Natural killer cell (primary cell): Measurements from ENCODE around the gene CKM. TPM values are rescaled to one million over a fixed set of nuclear protein-coding genes. Genes with fewer than 3 reads are reported as not detected.
A peak's percentile ranks its signal among the peaks of the same experiment; 100 is the strongest.

Experiments
- ATAC-seq, 3 donors: fragments of 150-1000 bp in 2 of 3; fragments of 200-7000 bp in 1 of 3; cut with Tn5 transposase; 1 replicate in 1 of 3; 2 replicates in 2 of 3; pipeline ENCODE4 v1.10.0; 2021; ENCODE audit warnings: mild to moderate bottlenecking in 2 of 3, moderate library complexity in 2 of 3
- DNase-seq, 2 donors: peaks; one replicate each; pipeline versions ENCODE4 v3.0.0 to v3.0.0-alpha.2; 2013 to 2021; ENCODE audit warnings: mixed read lengths in 1 of 2
- H3K27ac ChIP-seq: one replicate; pipeline ENCODE4 v1.5.1; 2013; ENCODE audit warnings: mild to moderate bottlenecking, low read length
- H3K27me3 ChIP-seq: one replicate; pipeline ENCODE4 v1.6.1; 2013; ENCODE audit warnings: low read length; ENCODE audit not compliant: control insufficient read depth, insufficient read depth
- H3K36me3 ChIP-seq: one replicate; pipeline ENCODE4 v1.6.1; 2013; ENCODE audit warnings: low read length; ENCODE audit not compliant: control insufficient read depth, insufficient read depth
- H3K4me1 ChIP-seq: one replicate; pipeline ENCODE4 v1.6.1; 2013; ENCODE audit warnings: low read length; ENCODE audit not compliant: control insufficient read depth, insufficient read depth
- H3K4me3 ChIP-seq: one replicate; pipeline ENCODE4 v1.5.1; 2013; ENCODE audit warnings: low read length
- H3K9me3 ChIP-seq: one replicate; pipeline ENCODE4 v1.6.1; 2013; ENCODE audit warnings: low read length; ENCODE audit not compliant: control insufficient read depth, insufficient read depth
- H3K27ac Mint-ChIP-seq, 2 donors: one replicate each; pipeline ENCODE4 v1.8.0; 2022; ENCODE audit warnings: mild to moderate bottlenecking in 2 of 2, mixed read lengths in 2 of 2, moderate library complexity in 1 of 2
- H3K27me3 Mint-ChIP-seq, 2 donors: one replicate each; pipeline ENCODE4 v1.8.0; 2022; ENCODE audit warnings: low read depth in 2 of 2, mixed read lengths in 2 of 2
- H3K36me3 Mint-ChIP-seq: one replicate; pipeline ENCODE4 v1.8.0; 2022; ENCODE audit warnings: mixed read lengths
- H3K4me1 Mint-ChIP-seq, 2 donors: one replicate each; pipeline ENCODE4 v1.8.0; 2022; ENCODE audit warnings: mixed read lengths in 2 of 2
- H3K4me3 Mint-ChIP-seq: one replicate; pipeline ENCODE4 v1.8.0; 2022; ENCODE audit warnings: mild to moderate bottlenecking, moderate library complexity, mixed read lengths
- H3K9me3 Mint-ChIP-seq, 2 donors: one replicate each; pipeline ENCODE4 v1.8.0; 2022; ENCODE audit warnings: mixed read lengths in 2 of 2
- CTCF ChIP-seq: fragments of 200-600 bp; IDR thresholded peaks from one replicate; pipeline ENCODE4 v1.8.0; 2022; ENCODE audit warnings: antibody characterized with exemption
- WGBS: methylation state at CpG from one replicate; pipeline ENCODE4 v1.1.7; 2013; ENCODE audit warnings: missing lambda C conversion rate; ENCODE audit not compliant: insufficient coverage; 5-methylcytosine and 5-hydroxymethylcytosine counted together
- intact Hi-C: fragments of 100-400 bp; cut with micrococcal nuclease; formaldehyde crosslinking; loops from one replicate; pipeline ENCODE4 v1.14.2; 2022
- total RNA-seq, 4 donors: library from RNA; stranded (reverse); fragments of 120-200 nt in 1 of 4; gene quantifications; one replicate each; pipeline versions ENCODE4 v1.2.3 to v1.2.4, GENCODE V29; 2013 to 2022

CKM gene
- total RNA-seq, 3 donors from 2014 or later (not counting 1 experiment from before 2014, with no cell fraction given): not detected

- Histone ChIP-seq H3K27me3 (no peaks in the 10 kb centered on the region), H3K4me3 (no peak overlapping the region), H3K9me3 (no peaks in the 10 kb centered on the region), H3K36me3 (peaks cover 8% of the 10 kb centered on the region), H3K27ac (no peak overlapping the region), H3K4me1 (peaks cover 5% of the 10 kb centered on the region)
- no peaks in the 10 kb centered on the region for H3K27me3 Mint-ChIP-seq
- no peak for DNase-seq
- no peaks in the 10 kb centered on the region for H3K36me3 Mint-ChIP-seq
- H3K4me3 Mint-ChIP-seq: no peak overlapping the region
- peaks cover 0 to 6% of the 10 kb centered on the region in 2 donors for H3K4me1 Mint-ChIP-seq
- no peak overlapping the region for H3K27ac Mint-ChIP-seq
- 96% methylated on average over 12 of the region's 12 CpGs for WGBS
- intact Hi-C loops: no loop called here
- TF ChIP-seq CTCF: no peak
- ATAC-seq: no peak
- no peaks in the 10 kb centered on the region for H3K9me3 Mint-ChIP-seq
Measured at GRCh38 chr19:45267296-45267695, 55.4 kb downstream of the CKM start.

- no peak overlapping the region for H3K27ac ChIP-seq
- no peaks in the 10 kb centered on the region for H3K9me3 ChIP-seq
- no peaks in the 10 kb centered on the region for H3K9me3 Mint-ChIP-seq
- no peaks in the 10 kb centered on the region for H3K27me3 Mint-ChIP-seq
- DNase-seq (no peak), ATAC-seq (peak in 1 of 3 donors; percentile 17)
- peak overlapping the region in 1 of 2 donors; percentile 18 for H3K27ac Mint-ChIP-seq
- TF ChIP-seq CTCF: no peak
- no peaks in the 10 kb centered on the region for H3K36me3 Mint-ChIP-seq
- no peak overlapping the region for H3K4me3 ChIP-seq
- peaks cover 0 to 6% of the 10 kb centered on the region in 2 donors for H3K4me1 Mint-ChIP-seq
- H3K36me3 ChIP-seq: no peaks in the 10 kb centered on the region
- no peaks in the 10 kb centered on the region for H3K27me3 ChIP-seq
- H3K4me1 ChIP-seq: peaks cover 5% of the 10 kb centered on the region
- no peak overlapping the region for H3K4me3 Mint-ChIP-seq
- WGBS: 97% methylated on average over 5 of the region's 5 CpGs
- intact Hi-C loops: no loop called here
Measured at GRCh38 chr19:45265375-45265774, 57.3 kb downstream of the CKM start.

DNA sequence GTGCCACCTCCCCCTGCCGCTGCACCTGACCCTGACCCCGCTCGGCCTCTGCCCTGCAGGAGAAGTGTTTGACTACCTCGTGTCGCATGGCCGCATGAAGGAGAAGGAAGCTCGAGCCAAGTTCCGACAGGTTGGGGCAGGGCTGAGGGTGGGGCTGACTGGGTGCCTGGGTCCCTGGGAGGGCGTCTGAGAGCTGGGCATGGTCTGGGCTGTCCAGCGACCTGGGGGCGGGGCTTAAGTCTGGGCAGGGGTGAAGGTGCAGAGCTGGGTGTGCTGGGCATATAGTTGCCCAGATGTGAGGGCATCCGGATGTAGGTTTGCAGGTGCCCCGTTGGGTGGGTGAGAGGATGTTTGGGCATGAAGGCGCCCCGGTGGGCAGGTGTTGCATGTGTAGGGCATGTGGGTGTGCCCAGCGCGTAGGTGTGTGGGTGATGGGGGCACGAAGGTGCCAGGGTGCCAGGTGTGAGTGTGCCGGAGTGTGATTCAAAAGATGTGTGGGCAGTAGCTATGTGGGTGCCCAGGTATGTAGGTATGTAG lies 57.8 kb downstream of the CKM start:
- H3K9me3 Mint-ChIP-seq: no peaks in the 10 kb centered on the region
- H3K27me3 Mint-ChIP-seq: no peaks in the 10 kb centered on the region
- H3K9me3 ChIP-seq: no peaks in the 10 kb centered on the region

More for the DNA sequence above, 57.8 kb downstream of the CKM start:
- Histone ChIP-seq H3K27ac (no peak overlapping the region), H3K36me3 (no peaks in the 10 kb centered on the region), H3K4me1 (peaks cover 5% of the 10 kb centered on the region), H3K4me3 (no peak overlapping the region), H3K27me3 (no peaks in the 10 kb centered on the region)
- WGBS: 95% methylated on average over 19 of the region's 19 CpGs
- H3K4me3 Mint-ChIP-seq: no peak overlapping the region
- no peaks in the 10 kb centered on the region for H3K36me3 Mint-ChIP-seq
- intact Hi-C loops: no loop called here
- no peak for TF ChIP-seq CTCF
- ATAC-seq (no peak), DNase-seq (no peak)
- H3K4me1 Mint-ChIP-seq: peaks cover 0 to 6% of the 10 kb centered on the region in 2 donors
- no peak overlapping the region for H3K27ac Mint-ChIP-seq
